A549 (cell line): ENCODE results near the gene TLR5. TPM values are rescaled to one million over a fixed set of nuclear protein-coding genes. Genes with fewer than 3 reads are reported as not detected.

ENCODE experiments used
- ATAC-seq, 2 experiments: fragments of 200-7000 bp in 1 of 2; fragments of >200 bp in 1 of 2; cut with Nextera tagmentation in 1 of 2; cut with Tn5 transposase in 1 of 2; 3 replicates each; pipeline versions ENCODE4 v1.8.0 to v1.9.1; 2018 to 2020; ENCODE audit warnings: mild to moderate bottlenecking in 1 of 2, moderate library complexity in 1 of 2
- CTCF ChIA-PET: fragments of 300-600 bp; sonication (Branson Sonifier 250); formaldehyde crosslinking; extraction: SDS; loops from one replicate; lab custom pipeline; 2021; ENCODE audit warnings: antibody characterized with exemption, inconsistent platforms; lab: Yijun Ruan, JAX
- POLR2A ChIA-PET: fragments of 350-600 bp; formaldehyde crosslinking; extraction: SDS; loops from one replicate; lab custom pipeline; 2021; ENCODE audit warnings: antibody characterized with exemption, inconsistent platforms; lab: Yijun Ruan, JAX
- DNase-seq, 2 experiments: peaks; one replicate each; pipeline versions ENCODE4 v3.0.0 to v3.0.0-alpha.2; 2011 to 2016; ENCODE audit warnings: low read depth in 1 of 2, low spot score in 1 of 2
- FAIRE-seq: peaks from 2 replicates; lab custom pipeline; 2011; peaks lifted over from hg19 to GRCh38; lab: Jason Lieb, UNC
- H3K27ac ChIP-seq, 2 experiments: fragments of >200 bp; sonication (Bioruptor Twin); formaldehyde crosslinking; 3 replicates each; pipeline ENCODE4 v1.5.1; 2016 to 2017
- H3K4me1 ChIP-seq: fragments of >200 bp; sonication (Bioruptor Twin); formaldehyde crosslinking; 3 replicates; pipeline ENCODE4 v1.6.1; 2016
- H3K4me2 ChIP-seq: fragments of >200 bp; sonication (Bioruptor Twin); formaldehyde crosslinking; 3 replicates; pipeline ENCODE4 v1.6.1; 2016
- H3K4me3 ChIP-seq: fragments of >200 bp; sonication (Bioruptor Twin); formaldehyde crosslinking; 3 replicates; pipeline ENCODE4 v1.5.1; 2016
- H3K9me3 ChIP-seq: fragments of >200 bp; sonication (Bioruptor Twin); formaldehyde crosslinking; 3 replicates; pipeline ENCODE4 v1.6.1; 2016
- BCL3 ChIP-seq: fragments of >200 bp; sonication (Bioruptor Twin); formaldehyde crosslinking; IDR thresholded peaks from 3 replicates; pipeline ENCODE4 v1.6.1; 2016
- BHLHE40 ChIP-seq: IDR thresholded peaks from 2 replicates; pipeline ENCODE4 v1.6.1; 2012; ENCODE audit warnings: low read depth, low read length, inconsistent platforms
- CBX8 ChIP-seq: fragments of 200-600 bp; sonication (generic); IDR thresholded peaks from 2 replicates; pipeline ENCODE4 v1.6.1; 2016
- CTCF ChIP-seq: fragments of >200 bp; sonication (Bioruptor Twin); formaldehyde crosslinking; IDR thresholded peaks from 3 replicates; pipeline ENCODE4 v1.5.1; 2016
- EHF ChIP-seq: fragments of 250-450 bp; sonication (Bioruptor Pico); IDR thresholded peaks from 2 replicates; pipeline ENCODE4 v1.5.0; 2020; ENCODE audit warnings: mild to moderate bottlenecking
- EHMT2 ChIP-seq: fragments of 200-600 bp; sonication (generic); IDR thresholded peaks from 2 replicates; pipeline ENCODE4 v1.6.1; 2016; ENCODE audit warnings: antibody characterized with exemption, low read depth, mild to moderate bottlenecking, moderate library complexity
- EP300 ChIP-seq, 2 experiments: fragments of >200 bp; sonication (Bioruptor Twin); formaldehyde crosslinking; IDR thresholded peaks; 2 replicates in 1 of 2; 3 replicates in 1 of 2; pipeline ENCODE4 v1.6.1; 2016 to 2017
- ESRRA ChIP-seq: fragments of 150-350 bp; IDR thresholded peaks from 2 replicates; pipeline ENCODE4 v1.6.1; 2014; ENCODE audit warnings: mild to moderate bottlenecking, low read length, borderline replicate concordance
- HDAC2 ChIP-seq: fragments of 200-600 bp; sonication (generic); IDR thresholded peaks from 2 replicates; pipeline ENCODE4 v1.6.1; 2016
- HEYL ChIP-seq: fragments of 250-450 bp; sonication (Bioruptor Pico); IDR thresholded peaks from 2 replicates; pipeline ENCODE4 v1.8.0; 2021; ENCODE audit warnings: mild to moderate bottlenecking, moderate library complexity
- JUNB ChIP-seq: fragments of >200 bp; sonication (Bioruptor Twin); formaldehyde crosslinking; IDR thresholded peaks from 2 replicates; pipeline ENCODE4 v1.6.1; 2016
- KDM1A ChIP-seq: fragments of 200-600 bp; sonication (generic); IDR thresholded peaks from 2 replicates; pipeline ENCODE4 v1.6.1; 2016; ENCODE audit warnings: low read depth, mild to moderate bottlenecking
- MAFK ChIP-seq: fragments of 450-650 bp; IDR thresholded peaks from 2 replicates; pipeline ENCODE4 v1.6.1; 2014; ENCODE audit not compliant: partially characterized antibody
- MAX ChIP-seq: IDR thresholded peaks from 2 replicates; pipeline ENCODE4 v1.6.1; 2012
- NPAS2 ChIP-seq: fragments of 250-450 bp; sonication (Bioruptor Pico); IDR thresholded peaks from 2 replicates; pipeline ENCODE4 v1.8.0; 2022; ENCODE audit warnings: mild to moderate bottlenecking, moderate library complexity, borderline replicate concordance
- NR3C1 ChIP-seq: fragments of >200 bp; sonication (Bioruptor Twin); formaldehyde crosslinking; IDR thresholded peaks from 3 replicates; pipeline ENCODE4 v1.6.1; 2017
- PBX3 ChIP-seq: IDR thresholded peaks from 2 replicates; pipeline ENCODE4 v1.6.1; 2012
- PHF8 ChIP-seq: fragments of 200-600 bp; sonication (generic); IDR thresholded peaks from 2 replicates; pipeline ENCODE4 v1.6.1; 2016; ENCODE audit warnings: low read depth, mild to moderate bottlenecking, antibody characterized with exemption, moderate library complexity, borderline replicate concordance
- POLR2AphosphoS2 ChIP-seq: conservative IDR thresholded peaks from 2 replicates; pipeline ENCODE4 v1.6.1; 2012; ENCODE audit warnings: low read length, improper control_type of control experiment, inconsistent platforms
- RCOR1 ChIP-seq: fragments of 150-350 bp; IDR thresholded peaks from 2 replicates; pipeline ENCODE4 v1.6.1; 2014; ENCODE audit warnings: antibody characterized with exemption, low read length, low read depth
- SREBF2 ChIP-seq: fragments of 450-650 bp; IDR thresholded peaks from 2 replicates; pipeline ENCODE4 v1.6.1; 2014; ENCODE audit warnings: mild to moderate bottlenecking, moderate library complexity
- ZFP36 ChIP-seq: fragments of 450-650 bp; IDR thresholded peaks from 2 replicates; pipeline ENCODE4 v1.6.1; 2014; ENCODE audit warnings: borderline replicate concordance; ENCODE audit not compliant: partially characterized antibody
- ZNF302 ChIP-seq: fragments of 250-450 bp; sonication (Bioruptor Pico); IDR thresholded peaks from 2 replicates; pipeline ENCODE4 v1.9.0; 2021; ENCODE audit warnings: inconsistent platforms, mild to moderate bottlenecking, moderate library complexity
- ZSCAN20 ChIP-seq: fragments of 250-450 bp; sonication (Bioruptor Pico); IDR thresholded peaks from 2 replicates; pipeline ENCODE4 v1.8.0; 2022; ENCODE audit warnings: mild to moderate bottlenecking, moderate library complexity
- WGBS: methylation state at CpG from one replicate; pipeline ENCODE4 v1.1.6; 2017; ENCODE audit errors: missing lambda C conversion rate; 5-methylcytosine and 5-hydroxymethylcytosine counted together
- polyA plus RNA-seq, 4 experiments: library from polyadenylated mRNA; depleted of rRNA in 3 of 4; stranded (reverse); fragments of >200 nt; fragmentation: RNase III in 1 of 4; extraction: RNeasy Plus Mini Kit Qiagen cat#74134 plus additional on column Dnase treatment in 1 of 4; gene quantifications; 2 replicates in 3 of 4; 3 replicates in 1 of 4; pipeline ENCODE4 v1.2.3, GENCODE V29; 2011 to 2017
- TF ChIP-seq, protein P1 (sequence below): IDR thresholded peaks from 2 replicates; pipeline ENCODE4 v1.6.1; 2012; ENCODE audit warnings: low read depth, borderline replicate concordance

TLR5 gene
- polyA plus RNA-seq, 2 of the 4 experiments (the other 2 are of a cell fraction): 0.22 to 1.3 TPM

GRCh38 chr1:223146745-223147144, 3.7 kb upstream of the TLR5 start:
- Histone ChIP-seq H3K4me2 (no peak overlapping the region), H3K27ac (no peak overlapping the region), H3K9me3 (peaks cover 2% of the 10 kb centered on the region; the same call in 1 of the 3 replicates), H3K4me3 (no peak overlapping the region), H3K4me1 (peaks cover 5% of the 10 kb centered on the region; the same call in 1 of the 3 replicates)
- 29% methylated on average over 2 of the region's 2 CpGs for WGBS
- DNase-seq (no peak), FAIRE-seq (no peak), ATAC-seq (no peak)
- ChIA-PET CTCF (interaction anchor here (2.4 to 3.5 kb wide), 2 partner anchors 8 to 13 kb away, joined by 12 to 13 read pairs; no protein-coding TSS in a partner anchor), POLR2A (interaction anchor here (0.5 kb wide), 1 partner anchor 895 kb away, joined by 3 read pairs; no protein-coding TSS in a partner anchor)
- TF ChIP-seq EHF (CRISPR knock-in tag): no peak
- no peak for TF ChIP-seq HDAC2
- TF ChIP-seq, protein P1, sequence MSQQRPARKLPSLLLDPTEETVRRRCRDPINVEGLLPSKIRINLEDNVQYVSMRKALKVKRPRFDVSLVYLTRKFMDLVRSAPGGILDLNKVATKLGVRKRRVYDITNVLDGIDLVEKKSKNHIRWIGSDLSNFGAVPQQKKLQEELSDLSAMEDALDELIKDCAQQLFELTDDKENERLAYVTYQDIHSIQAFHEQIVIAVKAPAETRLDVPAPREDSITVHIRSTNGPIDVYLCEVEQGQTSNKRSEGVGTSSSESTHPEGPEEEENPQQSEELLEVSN: no peak
- no peak for TF ChIP-seq MAX
- no peak for TF ChIP-seq CTCF
- no peak for TF ChIP-seq SREBF2

GRCh38 chr1:223144914-223145313, 1.9 kb upstream of the TLR5 start:
- H3K27ac ChIP-seq: no peak overlapping the region
- TF ChIP-seq BCL3 (no peak), JUNB (no peak), NPAS2 (CRISPR knock-in tag) (no peak), ZNF302 (CRISPR knock-in tag) (no peak), NR3C1 (no peak), PBX3 (no peak), POLR2AphosphoS2 (no peak), RCOR1 (no peak)
- no peaks in the 10 kb centered on the region; the same call in 2 of the 3 replicates for H3K9me3 ChIP-seq
- ChIA-PET POLR2A (no interaction called here), CTCF (interaction anchor here (0.8 to 4.0 kb wide), 4 partner anchors 12 to 539 kb away, joined by 3 to 29 read pairs (median 8); no protein-coding TSS in a partner anchor)
- ATAC-seq: no peak
- WGBS: 67% methylated on average over 5 of the region's 5 CpGs
- H3K4me3 ChIP-seq: no peak overlapping the region
- no peak overlapping the region for H3K4me2 ChIP-seq
- no peak for DNase-seq
- H3K4me1 ChIP-seq: peaks cover 5% of the 10 kb centered on the region; the same call in 1 of the 3 replicates
- FAIRE-seq: no peak

- FAIRE-seq: no peak
- WGBS: 59% methylated on average over 4 of the region's 4 CpGs
- ATAC-seq: no peak
- no peak for TF ChIP-seq EHMT2
- no peak for TF ChIP-seq ZNF302 (CRISPR knock-in tag)
- no peak for TF ChIP-seq KDM1A
- TF ChIP-seq MAFK: no peak
- TF ChIP-seq BHLHE40: no peak
- TF ChIP-seq PHF8: no peak
- no peak for TF ChIP-seq HEYL (CRISPR knock-in tag)
- no peak for TF ChIP-seq ZFP36
- no peak for TF ChIP-seq MAX
- TF ChIP-seq CBX8: no peak
- no peak for TF ChIP-seq BCL3
- TF ChIP-seq PBX3: no peak
- TF ChIP-seq EP300 (IDR thresholded peaks at IDR 0.05): no peak
- no peak for TF ChIP-seq ESRRA
- TF ChIP-seq ZSCAN20: no peak
These were observed 1.4 kb upstream of the TLR5 start for GRCh38 chr1:223144431-223144830.

More at GRCh38 chr1:223144431-223144830, 1.4 kb upstream of the TLR5 start:
- no peak overlapping the region for H3K4me2 ChIP-seq
- H3K9me3 ChIP-seq: no peaks in the 10 kb centered on the region; the same call in 2 of the 3 replicates
- ChIA-PET POLR2A (no interaction called here), CTCF (interaction anchor here (0.8 to 4.0 kb wide), 8 partner anchors 9 to 539 kb away, joined by 3 to 29 read pairs (median 4); no protein-coding TSS in a partner anchor)
- H3K4me3 ChIP-seq: no peak overlapping the region
- no peak for DNase-seq
- peaks cover 5% of the 10 kb centered on the region; the same call in 1 of the 3 replicates for H3K4me1 ChIP-seq
- H3K27ac ChIP-seq: no peak overlapping the region
